Articular chondrocyte of knee joint (primary cell): ENCODE data around the gene ADAM11. TPM values are rescaled to one million over a fixed set of nuclear protein-coding genes. Genes with fewer than 3 reads are reported as not detected.

Experiments
- small RNA-seq: library from RNA; depleted of rRNA; stranded (forward); fragments of <200 nt; gene quantifications from one replicate; pipeline ENCODE3, GENCODE V24; 2012
- total RNA-seq: library from RNA; depleted of rRNA; stranded (reverse); fragments of >200 nt; gene quantifications from 2 replicates; pipeline ENCODE4 v1.2.3, GENCODE V29; 2012

Gene ADAM11
- total RNA-seq = under 0.01 and 0.13 TPM in 2 replicates

GRCh38 chr17:44758414-44759085, at the start of gene ADAM11:
ADAM11 (plus strand) TSS chr17:44758988; CDS start chr17:44759200, 212 bp downstream.

GRCh38 chr17:44829523-44830358, 71.0 kb downstream of the ADAM11 start, which contains the start of gene GJC1:
GJC1 (minus strand) TSS chr17:44830287; CDS start chr17:44805817, 24,470 bp downstream.

Small RNA genes lying within 50 kb of the gene (small RNA-seq; reads per million reads assigned to genes)
- not detected for gene RN7SL819P

Other genes with a start within 250 kb of the ADAM11 start
- 0.91 and 1.7 TPM in 2 replicates for gene FZD2, start 201.5 kb upstream of the ADAM11 start, total RNA-seq
- under 0.01 and 0.11 TPM in 2 replicates for gene MEIOC, start 102.5 kb upstream of the ADAM11 start, total RNA-seq
- 43.8 and 45.2 TPM in 2 replicates for gene CCDC43, start 69.2 kb upstream of the ADAM11 start, total RNA-seq
- 3.5 and 4.4 TPM in 2 replicates for gene DBF4B, start 50.3 kb upstream of the ADAM11 start, total RNA-seq
- 8.2 and 36.2 TPM in 2 replicates for gene GJC1, start 71.3 kb downstream of the ADAM11 start, total RNA-seq
- not detected in 2 replicates for gene HIGD1B, start 88.9 kb downstream of the ADAM11 start, total RNA-seq
- 76.4 and 98.5 TPM in 2 replicates for gene EFTUD2, start 140.5 kb downstream of the ADAM11 start, total RNA-seq
- gene GFAP, start 156.5 kb downstream of the ADAM11 start, total RNA-seq = 0.65 and 0.76 TPM in 2 replicates
- gene KIF18B, start 188.8 kb downstream of the ADAM11 start, total RNA-seq = 2.7 and 3.7 TPM in 2 replicates
- 1.1 and 2.4 TPM in 2 replicates for gene C1QL1, start 209.3 kb downstream of the ADAM11 start, total RNA-seq